Caco-2 (cell line): ENCODE data around the gene PINK1. TPM values are rescaled to one million over a fixed set of nuclear protein-coding genes. Genes with fewer than 3 reads are reported as not detected.
A peak's percentile ranks its signal among the peaks of the same experiment; 100 is the strongest.

Experiments
- BruUV-seq: library from RNA; stranded (reverse); fragments of 400-500 nt; replicated peaks from 2 replicates; lab custom pipeline; 2021; lab: Mats Ljungman, UMichigan
- CTCF ChIA-PET: fragments of 300-600 bp; sonication (Branson Sonifier 250); formaldehyde crosslinking; loops from one replicate; lab custom pipeline; 2022; ENCODE audit warnings: antibody characterized with exemption; lab: Charles Lee
- POLR2A ChIA-PET: fragments of 300-600 bp; sonication (Branson Sonifier 250); formaldehyde crosslinking; loops from one replicate; lab custom pipeline; 2022; ENCODE audit warnings: antibody characterized with exemption; lab: Charles Lee
- DNase-seq, 2 experiments: peaks; one replicate each; pipeline versions ENCODE4 v3.0.0 to v3.0.0-alpha.2; 2020 to 2022
- H3K27me3 ChIP-seq: replicated peaks from 2 replicates; pipeline ENCODE4 v1.6.0; 2011; ENCODE audit warnings: low read length; ENCODE audit not compliant: control insufficient read depth, insufficient read depth
- H3K36me3 ChIP-seq: 2 replicates; pipeline ENCODE4 v1.5.1; 2011; ENCODE audit warnings: low read length; ENCODE audit not compliant: control insufficient read depth, insufficient read depth
- H3K4me1 ChIP-seq: fragments of 250-450 bp; sonication (Bioruptor Pico); 2 replicates; pipeline ENCODE4 v1.5.1; 2020; ENCODE audit warnings: mild to moderate bottlenecking
- H3K4me3 ChIP-seq: 2 replicates; pipeline ENCODE4 v1.5.1; 2011; ENCODE audit warnings: low read depth, mild to moderate bottlenecking, control low read depth, low read length
- H3K9me3 ChIP-seq: fragments of 250-450 bp; sonication (Bioruptor Pico); 2 replicates; pipeline ENCODE4 v1.5.1; 2020; ENCODE audit warnings: mild to moderate bottlenecking, moderate library complexity
- H3K27ac Mint-ChIP-seq: one replicate; pipeline ENCODE4 v1.8.0; 2022; ENCODE audit warnings: mixed read lengths; ENCODE audit not compliant: unreplicated experiment
- H3K27me3 Mint-ChIP-seq: one replicate; pipeline ENCODE4 v1.8.0; 2022; ENCODE audit warnings: mixed read lengths; ENCODE audit not compliant: insufficient read depth, unreplicated experiment
- H3K36me3 Mint-ChIP-seq: one replicate; pipeline ENCODE4 v1.8.0; 2022; ENCODE audit warnings: mild to moderate bottlenecking, mixed read lengths; ENCODE audit not compliant: insufficient read depth, unreplicated experiment
- H3K4me1 Mint-ChIP-seq: one replicate; pipeline ENCODE4 v1.8.0; 2022; ENCODE audit warnings: low read depth, mixed read lengths; ENCODE audit not compliant: unreplicated experiment
- H3K4me3 Mint-ChIP-seq: one replicate; pipeline ENCODE4 v1.8.0; 2022; ENCODE audit warnings: mild to moderate bottlenecking, moderate library complexity, mixed read lengths; ENCODE audit not compliant: unreplicated experiment
- H3K9me3 Mint-ChIP-seq: one replicate; pipeline ENCODE4 v1.8.0; 2022; ENCODE audit warnings: mixed read lengths; ENCODE audit not compliant: unreplicated experiment
- intact Hi-C: fragments of 100-400 bp; cut with micrococcal nuclease; formaldehyde crosslinking; loops from one replicate; pipeline ENCODE4 v1.10.0; 2022; ENCODE audit not compliant: unreplicated experiment
- total RNA-seq: library from RNA; stranded (reverse); gene quantifications from 2 replicates; pipeline ENCODE4 v1.2.3, GENCODE V29; 2022
- TF ChIP-seq, protein P1 (sequence below), 2 experiments: fragments of 200-600 bp in 1 of 2; IDR thresholded peaks; 1 replicate in 1 of 2; 2 replicates in 1 of 2; pipeline versions ENCODE4 v1.5.1 to v1.8.0; 2011 to 2022; ENCODE audit warnings: antibody characterized with exemption in 1 of 2, control low read depth in 1 of 2, inconsistent platforms in 1 of 2, low read depth in 1 of 2, low read length in 1 of 2, mild to moderate bottlenecking in 1 of 2, moderate library complexity in 1 of 2; ENCODE audit not compliant: insufficient read depth in 1 of 2, severe bottlenecking in 1 of 2, unreplicated experiment in 1 of 2

The PINK1 gene
- total RNA-seq, 1 experiment from 2014 or later: 23.2 TPM

DNA sequence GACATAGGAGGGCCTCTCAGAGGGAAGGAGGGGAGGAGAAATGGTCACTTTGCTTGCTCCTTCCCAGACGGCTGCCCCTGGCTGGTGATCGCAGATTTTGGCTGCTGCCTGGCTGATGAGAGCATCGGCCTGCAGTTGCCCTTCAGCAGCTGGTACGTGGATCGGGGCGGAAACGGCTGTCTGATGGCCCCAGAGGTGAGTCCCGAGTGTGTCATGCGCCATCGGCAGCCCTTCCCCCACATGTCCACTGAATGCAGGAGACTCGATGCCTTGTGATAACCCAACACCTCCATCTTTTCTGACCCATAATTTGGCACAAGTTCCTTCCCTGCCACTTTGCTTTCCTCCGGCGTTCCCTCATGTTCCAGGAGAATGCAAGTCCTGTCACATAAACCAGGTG is 15.2 kb downstream of the PINK1 start:
- TF ChIP-seq, protein P1, sequence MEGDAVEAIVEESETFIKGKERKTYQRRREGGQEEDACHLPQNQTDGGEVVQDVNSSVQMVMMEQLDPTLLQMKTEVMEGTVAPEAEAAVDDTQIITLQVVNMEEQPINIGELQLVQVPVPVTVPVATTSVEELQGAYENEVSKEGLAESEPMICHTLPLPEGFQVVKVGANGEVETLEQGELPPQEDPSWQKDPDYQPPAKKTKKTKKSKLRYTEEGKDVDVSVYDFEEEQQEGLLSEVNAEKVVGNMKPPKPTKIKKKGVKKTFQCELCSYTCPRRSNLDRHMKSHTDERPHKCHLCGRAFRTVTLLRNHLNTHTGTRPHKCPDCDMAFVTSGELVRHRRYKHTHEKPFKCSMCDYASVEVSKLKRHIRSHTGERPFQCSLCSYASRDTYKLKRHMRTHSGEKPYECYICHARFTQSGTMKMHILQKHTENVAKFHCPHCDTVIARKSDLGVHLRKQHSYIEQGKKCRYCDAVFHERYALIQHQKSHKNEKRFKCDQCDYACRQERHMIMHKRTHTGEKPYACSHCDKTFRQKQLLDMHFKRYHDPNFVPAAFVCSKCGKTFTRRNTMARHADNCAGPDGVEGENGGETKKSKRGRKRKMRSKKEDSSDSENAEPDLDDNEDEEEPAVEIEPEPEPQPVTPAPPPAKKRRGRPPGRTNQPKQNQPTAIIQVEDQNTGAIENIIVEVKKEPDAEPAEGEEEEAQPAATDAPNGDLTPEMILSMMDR (IDR thresholded peaks at IDR 0.05; ENCODE audit: insufficient read depth in 1 of 2, low read depth in 1 of 2, low read length in 1 of 2, severe bottlenecking in 1 of 2, unreplicated experiment in 1 of 2): no peak
- Mint-ChIP-seq H3K4me3 (no peak overlapping the region), H3K27ac (no peak overlapping the region), H3K9me3 (no peaks in the 10 kb centered on the region), H3K36me3 (peaks cover 37% of the 10 kb centered on the region), H3K27me3 (no peaks in the 10 kb centered on the region), H3K4me1 (no peaks in the 10 kb centered on the region)
- CTCF ChIA-PET: no interaction called here
- Histone ChIP-seq H3K4me3 (no peak overlapping the region), H3K27me3 (no peaks in the 10 kb centered on the region), H3K36me3 (no peaks in the 10 kb centered on the region; the same call in 1 of the 2 replicates), H3K9me3 (no peaks in the 10 kb centered on the region), H3K4me1 (no peaks in the 10 kb centered on the region)
- BruUV-seq: no TSS peak
- POLR2A ChIA-PET: no interaction called here
- DNase-seq: no peak
- intact Hi-C loops: no loop called here

DNA sequence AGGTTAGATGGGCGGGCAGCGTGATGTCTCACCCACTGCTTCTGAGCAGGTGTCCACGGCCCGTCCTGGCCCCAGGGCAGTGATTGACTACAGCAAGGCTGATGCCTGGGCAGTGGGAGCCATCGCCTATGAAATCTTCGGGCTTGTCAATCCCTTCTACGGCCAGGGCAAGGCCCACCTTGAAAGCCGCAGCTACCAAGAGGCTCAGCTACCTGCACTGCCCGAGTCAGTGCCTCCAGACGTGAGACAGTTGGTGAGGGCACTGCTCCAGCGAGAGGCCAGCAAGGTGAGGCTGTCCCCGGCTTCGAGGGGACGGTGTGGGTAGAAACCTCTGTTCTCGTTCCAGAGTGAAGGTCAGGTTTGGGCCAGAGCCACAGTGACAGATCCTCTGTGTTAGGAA is 15.7 kb downstream of the PINK1 start:
- Mint-ChIP-seq H3K4me3 (no peak overlapping the region), H3K9me3 (no peaks in the 10 kb centered on the region), H3K4me1 (no peaks in the 10 kb centered on the region), H3K27me3 (no peaks in the 10 kb centered on the region), H3K27ac (no peak overlapping the region), H3K36me3 (peaks cover 37% of the 10 kb centered on the region)
- no peak for DNase-seq
- no peaks in the 10 kb centered on the region for H3K27me3 ChIP-seq
- ChIA-PET CTCF (no interaction called here), POLR2A (no interaction called here)
- no peak overlapping the region for H3K4me3 ChIP-seq
- BruUV-seq: no TSS peak
- intact Hi-C loops: no loop called here
- no peaks in the 10 kb centered on the region for H3K4me1 ChIP-seq
- H3K9me3 ChIP-seq: no peaks in the 10 kb centered on the region
- TF ChIP-seq, protein P1 (IDR thresholded peaks at IDR 0.05; ENCODE audit: insufficient read depth in 1 of 2, low read depth in 1 of 2, low read length in 1 of 2, severe bottlenecking in 1 of 2, unreplicated experiment in 1 of 2): no peak
- H3K36me3 ChIP-seq: no peaks in the 10 kb centered on the region; the same call in 1 of the 2 replicates

DNA sequence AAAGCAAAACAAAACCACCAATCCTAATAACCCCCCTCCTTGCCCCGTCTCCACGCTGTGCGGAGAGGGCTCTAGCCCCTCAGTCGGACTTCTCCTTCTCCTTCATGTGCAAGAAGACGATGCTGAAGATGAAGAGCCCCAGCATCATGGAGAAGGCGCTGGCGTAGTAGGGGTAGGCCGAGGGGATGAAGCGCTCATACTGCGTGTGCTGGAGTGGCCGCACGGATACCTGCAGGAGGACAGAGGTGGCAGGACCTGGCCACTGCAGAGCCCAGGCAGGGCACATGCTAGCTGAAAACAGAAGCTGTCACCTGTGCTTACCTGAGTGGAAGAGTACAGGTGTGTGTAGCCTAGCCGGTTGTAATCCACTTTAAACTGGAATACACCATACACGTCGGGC is 19.0 kb downstream of the PINK1 start:
- H3K36me3 ChIP-seq: peaks cover 1% of the 10 kb centered on the region; the same call in 1 of the 2 replicates
- peaks cover 68% of the 10 kb centered on the region for H3K36me3 Mint-ChIP-seq
- H3K27ac Mint-ChIP-seq: no peak overlapping the region

More for the DNA sequence above, 19.0 kb downstream of the PINK1 start:
- no peaks in the 10 kb centered on the region for H3K4me1 ChIP-seq
- ChIA-PET CTCF (no interaction called here), POLR2A (no interaction called here)
- Mint-ChIP-seq H3K27me3 (no peaks in the 10 kb centered on the region), H3K4me3 (no peak overlapping the region), H3K4me1 (no peaks in the 10 kb centered on the region), H3K9me3 (no peaks in the 10 kb centered on the region)
- TF ChIP-seq, protein P1 (IDR thresholded peaks at IDR 0.05; ENCODE audit: insufficient read depth in 1 of 2, low read depth in 1 of 2, low read length in 1 of 2, severe bottlenecking in 1 of 2, unreplicated experiment in 1 of 2): no peak
- intact Hi-C loops: no loop called here
- no peaks in the 10 kb centered on the region for H3K27me3 ChIP-seq
- no peak for DNase-seq
- H3K9me3 ChIP-seq: no peaks in the 10 kb centered on the region
- no peak overlapping the region for H3K4me3 ChIP-seq
- BruUV-seq: TSS peak; percentile 85
